SK-N-SH treated with all-trans-retinoic acid at 6 μM for 48 hours (cell line): ENCODE data around the gene SAYSD1.

ENCODE experiments used
- ATAC-seq: fragments of 200-7000 bp; cut with Tn5 transposase; 3 replicates; pipeline ENCODE4 v1.9.1; 2020; ENCODE audit warnings: mild to moderate bottlenecking, moderate library complexity
- ARNTL ChIP-seq: fragments of 450-650 bp; formaldehyde crosslinking; IDR thresholded peaks from 2 replicates; pipeline ENCODE4 v1.5.0; 2020; ENCODE audit warnings: low read depth, mild to moderate bottlenecking, moderate library complexity, borderline replicate concordance
- BACH2 ChIP-seq: fragments of 250-450 bp; sonication (Bioruptor Pico); IDR thresholded peaks from 2 replicates; pipeline ENCODE4 v1.9.0; 2021; ENCODE audit warnings: mild to moderate bottlenecking, borderline replicate concordance
- CSDC2 ChIP-seq: fragments of 250-450 bp; sonication (Bioruptor Pico); IDR thresholded peaks from 2 replicates; pipeline ENCODE4 v1.5.0; 2020; ENCODE audit warnings: mild to moderate bottlenecking, moderate library complexity
- CSRNP3 ChIP-seq: fragments of 250-450 bp; sonication (Bioruptor Pico); IDR thresholded peaks from 2 replicates; pipeline ENCODE4 v1.5.1; 2021; ENCODE audit warnings: mild to moderate bottlenecking, moderate library complexity
- ESRRG ChIP-seq: fragments of 250-450 bp; sonication (Bioruptor Pico); IDR thresholded peaks from 2 replicates; pipeline ENCODE4 v1.6.1; 2021; ENCODE audit warnings: mild to moderate bottlenecking
- GLIS3 ChIP-seq: fragments of 250-450 bp; sonication (Bioruptor Pico); IDR thresholded peaks from 2 replicates; pipeline ENCODE4 v1.5.0; 2020; ENCODE audit warnings: mild to moderate bottlenecking, moderate library complexity
- ISL1 ChIP-seq: fragments of 250-450 bp; sonication (Bioruptor Pico); IDR thresholded peaks from 2 replicates; pipeline ENCODE4 v2.1.2; 2022; ENCODE audit warnings: mild to moderate bottlenecking, moderate library complexity
- OSR1 ChIP-seq: fragments of 250-450 bp; sonication (Bioruptor Pico); IDR thresholded peaks from 2 replicates; pipeline ENCODE4 v1.8.0; 2022; ENCODE audit warnings: moderate library complexity, mild to moderate bottlenecking, inconsistent platforms
- PATZ1 ChIP-seq: fragments of 250-450 bp; sonication (Bioruptor Pico); IDR thresholded peaks from 2 replicates; pipeline ENCODE4 v1.8.0; 2020; ENCODE audit warnings: mild to moderate bottlenecking, moderate library complexity, borderline replicate concordance
- POU6F1 ChIP-seq: fragments of 250-450 bp; sonication (Bioruptor Pico); IDR thresholded peaks from 2 replicates; pipeline ENCODE4 v1.8.0; 2021; ENCODE audit warnings: low read depth, mild to moderate bottlenecking, moderate library complexity, borderline replicate concordance
- PPARA ChIP-seq: fragments of 250-450 bp; sonication (Bioruptor Pico); IDR thresholded peaks from 2 replicates; pipeline ENCODE4 v1.5.0; 2020; ENCODE audit warnings: mild to moderate bottlenecking, borderline replicate concordance
- RARB ChIP-seq: fragments of 250-450 bp; sonication (Bioruptor Pico); IDR thresholded peaks from 2 replicates; pipeline ENCODE4 v1.8.0; 2021; ENCODE audit warnings: mild to moderate bottlenecking, moderate library complexity
- SNAI2 ChIP-seq: fragments of 250-450 bp; sonication (Bioruptor Pico); IDR thresholded peaks from 2 replicates; pipeline ENCODE4 v1.5.0; 2020; ENCODE audit warnings: mild to moderate bottlenecking, moderate library complexity
- TCF4 ChIP-seq: fragments of 250-450 bp; sonication (Bioruptor Pico); IDR thresholded peaks from 2 replicates; pipeline ENCODE4 v1.8.0; 2021; ENCODE audit warnings: mild to moderate bottlenecking, moderate library complexity, borderline replicate concordance
- TOX ChIP-seq: fragments of 250-450 bp; sonication (Bioruptor Pico); IDR thresholded peaks from 2 replicates; pipeline ENCODE4 v1.8.0; 2021; ENCODE audit warnings: mild to moderate bottlenecking, moderate library complexity, borderline replicate concordance
- TSHZ2 ChIP-seq: fragments of 250-450 bp; sonication (Bioruptor Pico); IDR thresholded peaks from 2 replicates; pipeline ENCODE4 v1.5.0; 2020; ENCODE audit warnings: mild to moderate bottlenecking, moderate library complexity
- ZFP30 ChIP-seq: fragments of 450-650 bp; formaldehyde crosslinking; IDR thresholded peaks from 2 replicates; pipeline ENCODE4 v1.5.0; 2022; ENCODE audit warnings: mild to moderate bottlenecking, moderate library complexity
- ZNF565 ChIP-seq: fragments of 450-650 bp; formaldehyde crosslinking; conservative IDR thresholded peaks from 2 replicates; pipeline ENCODE4 v1.5.0; 2020; ENCODE audit warnings: low read depth, mild to moderate bottlenecking, moderate library complexity
- ZNF70 ChIP-seq: fragments of 450-650 bp; formaldehyde crosslinking; IDR thresholded peaks from 2 replicates; pipeline ENCODE4 v1.5.0; 2020; ENCODE audit warnings: mild to moderate bottlenecking, moderate library complexity
- ZNF8 ChIP-seq: fragments of 450-650 bp; formaldehyde crosslinking; IDR thresholded peaks from 2 replicates; pipeline ENCODE4 v1.5.0; 2020; ENCODE audit warnings: mild to moderate bottlenecking, moderate library complexity

The SAYSD1 gene

GRCh38 chr6:39118921-39119320 is 3.9 kb upstream of the SAYSD1 start (continued):
- TF ChIP-seq ESRRG (CRISPR knock-in tag) (no peak), ZFP30 (CRISPR knock-in tag) (no peak)

- TF ChIP-seq GLIS3 (CRISPR knock-in tag): no peak
- TF ChIP-seq TCF4: no peak
- no peak for TF ChIP-seq PPARA (CRISPR knock-in tag)
- TF ChIP-seq ZFP30 (CRISPR knock-in tag): no peak
- TF ChIP-seq ISL1: no peak
- ATAC-seq: peak; percentile 45
Measured at GRCh38 chr6:39114388-39114703, 640 bp downstream of the SAYSD1 start.

- ATAC-seq: no peak
- TF ChIP-seq ZNF565: no peak
- no peak for TF ChIP-seq POU6F1
- no peak for TF ChIP-seq OSR1
- no peak for TF ChIP-seq RARB (CRISPR knock-in tag)
- TF ChIP-seq PPARA (CRISPR knock-in tag): no peak
- no peak for TF ChIP-seq ZNF70 (CRISPR knock-in tag)
- no peak for TF ChIP-seq ESRRG (CRISPR knock-in tag)
- no peak for TF ChIP-seq BACH2
- TF ChIP-seq SNAI2 (CRISPR knock-in tag): no peak
- no peak for TF ChIP-seq TCF4
- no peak for TF ChIP-seq PATZ1 (CRISPR knock-in tag)
- no peak for TF ChIP-seq CSDC2 (CRISPR knock-in tag)
- TF ChIP-seq ZFP30 (CRISPR knock-in tag): no peak
- no peak for TF ChIP-seq ARNTL
- TF ChIP-seq CSRNP3 (CRISPR knock-in tag): no peak
- no peak for TF ChIP-seq TSHZ2 (CRISPR knock-in tag)
- TF ChIP-seq TOX (CRISPR knock-in tag): no peak
- no peak for TF ChIP-seq ZNF8 (CRISPR knock-in tag)
Measured at GRCh38 chr6:39113788-39114187, 1.2 kb downstream of the SAYSD1 start.

GRCh38 chr6:39111280-39111679 is 3.7 kb downstream of the SAYSD1 start:
- no peak for ATAC-seq
- TF ChIP-seq ISL1 (no peak), ZNF8 (CRISPR knock-in tag) (no peak), POU6F1 (no peak), ARNTL (no peak)
